Astrocyte (in vitro differentiated cells and primary cell): ENCODE data around the gene DCDC2C.

Source experiments
- EZH2 ChIP-seq: IDR thresholded peaks from 2 replicates; pipeline ENCODE4 v1.6.1; 2012; ENCODE audit warnings: mild to moderate bottlenecking, low read length, inconsistent platforms; ENCODE audit not compliant: insufficient read depth
- TF ChIP-seq, protein P1 (sequence below): IDR thresholded peaks from 2 replicates; pipeline ENCODE4 v1.5.1; 2011; ENCODE audit warnings: low read depth, mild to moderate bottlenecking, inconsistent platforms, low read length, moderate library complexity; ENCODE audit not compliant: insufficient read depth

- no peak for TF ChIP-seq EZH2
- TF ChIP-seq, protein P1, sequence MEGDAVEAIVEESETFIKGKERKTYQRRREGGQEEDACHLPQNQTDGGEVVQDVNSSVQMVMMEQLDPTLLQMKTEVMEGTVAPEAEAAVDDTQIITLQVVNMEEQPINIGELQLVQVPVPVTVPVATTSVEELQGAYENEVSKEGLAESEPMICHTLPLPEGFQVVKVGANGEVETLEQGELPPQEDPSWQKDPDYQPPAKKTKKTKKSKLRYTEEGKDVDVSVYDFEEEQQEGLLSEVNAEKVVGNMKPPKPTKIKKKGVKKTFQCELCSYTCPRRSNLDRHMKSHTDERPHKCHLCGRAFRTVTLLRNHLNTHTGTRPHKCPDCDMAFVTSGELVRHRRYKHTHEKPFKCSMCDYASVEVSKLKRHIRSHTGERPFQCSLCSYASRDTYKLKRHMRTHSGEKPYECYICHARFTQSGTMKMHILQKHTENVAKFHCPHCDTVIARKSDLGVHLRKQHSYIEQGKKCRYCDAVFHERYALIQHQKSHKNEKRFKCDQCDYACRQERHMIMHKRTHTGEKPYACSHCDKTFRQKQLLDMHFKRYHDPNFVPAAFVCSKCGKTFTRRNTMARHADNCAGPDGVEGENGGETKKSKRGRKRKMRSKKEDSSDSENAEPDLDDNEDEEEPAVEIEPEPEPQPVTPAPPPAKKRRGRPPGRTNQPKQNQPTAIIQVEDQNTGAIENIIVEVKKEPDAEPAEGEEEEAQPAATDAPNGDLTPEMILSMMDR = no peak
Observed at GRCh38 chr2:3895021-3895420, 191.6 kb downstream of the DCDC2C start.
